Measurements from ENCODE around the gene SLC25A51.

SLC25A51 gene

DNA sequence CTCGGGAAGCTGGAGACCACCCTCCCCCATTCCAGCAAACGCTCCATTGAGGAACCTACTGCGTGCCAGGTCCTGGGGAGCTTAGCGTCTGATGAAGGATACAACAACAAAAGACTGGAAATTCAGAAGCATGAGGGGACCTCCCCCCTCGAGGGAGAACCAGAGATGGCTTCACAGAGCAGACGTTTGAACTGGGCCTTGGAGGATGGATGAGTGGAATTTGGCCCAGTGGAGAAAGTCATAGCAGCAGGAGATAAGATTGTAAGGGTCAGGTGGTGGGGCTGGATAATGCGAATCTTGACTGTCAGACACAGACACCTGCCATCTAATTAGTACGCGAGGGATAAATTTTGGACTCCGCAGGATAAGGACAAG, 1.2 kb upstream of the SLC25A51 start:
- Histone ChIP-seq H2BK15ac (ENCODE audit: low read length) (no peak overlapping the region), H4K91ac (ENCODE audit: low read depth, low read length, poor library complexity) (no peak overlapping the region), H3K36me3 (replicated peaks in 1 of 2; ENCODE audit: control insufficient read depth in 2 of 2, insufficient read depth in 2 of 2, low read length in 2 of 2) (peaks cover 0 to 16% of the 10 kb centered on the region in 2 donors), H4K8ac (ENCODE audit: low read depth, low read length) (no peak overlapping the region), H3K14ac (ENCODE audit: low read length) (no peak overlapping the region), H3K9ac (ENCODE audit: low read depth, low read length, poor library complexity) (no peak overlapping the region), H3K4ac (ENCODE audit: low read length) (no peak overlapping the region), H2BK12ac (ENCODE audit: low read length) (no peak overlapping the region), H2AK5ac (ENCODE audit: low read depth, low read length) (peak overlapping the region; percentile 42), H2AFZ (ENCODE audit: low read length) (peak overlapping the region; percentile 100), H3K23ac (ENCODE audit: low read depth, low read length, poor library complexity) (no peak overlapping the region), H3K9me3 (replicated peaks in 1 of 2; ENCODE audit: control insufficient read depth in 2 of 2, insufficient read depth in 1 of 2, low read depth in 1 of 2, low read length in 2 of 2) (no peaks in the 10 kb centered on the region), H3K4me3 (ENCODE audit: low read length in 2 of 2) (no peak overlapping the region), H3K27ac (replicated peaks; ENCODE audit: low read length) (no peak overlapping the region), H3K4me1 (ENCODE audit: control insufficient read depth in 2 of 2, insufficient read depth in 1 of 2, low read depth in 1 of 2, low read length in 2 of 2) (peaks cover 8 to 14% of the 10 kb centered on the region in 2 donors), H2BK5ac (ENCODE audit: low read length) (no peak overlapping the region), H2BK120ac (ENCODE audit: low read depth, low read length) (no peak overlapping the region), H3K4me2 (ENCODE audit: insufficient read depth, low read length, poor library complexity, severe bottlenecking) (no peak overlapping the region), H3K27me3 (ENCODE audit: control insufficient read depth in 3 of 3, insufficient read depth in 3 of 3, low read depth in 1 of 3, low read length in 3 of 3) (no peaks in the 10 kb centered on the region), H3K18ac (ENCODE audit: low read length) (no peak overlapping the region), H3K79me1 (ENCODE audit: low read depth, low read length) (no peaks in the 10 kb centered on the region)
- DNase-seq (ENCODE audit: low spot score): no peak
- WGBS, 2 donors (ENCODE audit: extremely low coverage in 2 of 2, insufficient read length in 2 of 2, insufficient replicate concordance in 1 of 2): no CpG with 5 or more reads among the region's 10 CpGs

GRCh38 chr9:37904445-37905130, 661 bp upstream of the SLC25A51 start:
- Histone ChIP-seq H3K9ac (ENCODE audit: low read depth, low read length, poor library complexity) (no peak overlapping the region), H2BK120ac (ENCODE audit: low read depth, low read length) (no peak overlapping the region), H3K4ac (ENCODE audit: low read length) (no peak overlapping the region), H4K91ac (ENCODE audit: low read depth, low read length, poor library complexity) (no peak overlapping the region), H2BK12ac (ENCODE audit: low read length) (no peak overlapping the region), H3K4me1 (ENCODE audit: control insufficient read depth in 2 of 2, insufficient read depth in 1 of 2, low read depth in 1 of 2, low read length in 2 of 2) (peaks cover 8 to 14% of the 10 kb centered on the region in 2 donors), H3K4me3 (ENCODE audit: low read length in 2 of 2) (peak overlapping the region; percentile 68 to 95), H4K8ac (ENCODE audit: low read depth, low read length) (no peak overlapping the region), H3K36me3 (replicated peaks in 1 of 2; ENCODE audit: control insufficient read depth in 2 of 2, insufficient read depth in 2 of 2, low read length in 2 of 2) (peaks cover 0 to 19% of the 10 kb centered on the region in 2 donors), H3K18ac (ENCODE audit: low read length) (peak overlapping the region; percentile 61), H2BK15ac (ENCODE audit: low read length) (peak overlapping the region; percentile 35), H3K27ac (replicated peaks; ENCODE audit: low read length) (no peak overlapping the region), H2AK5ac (ENCODE audit: low read depth, low read length) (peak overlapping the region; percentile 42), H3K27me3 (ENCODE audit: control insufficient read depth in 3 of 3, insufficient read depth in 3 of 3, low read depth in 1 of 3, low read length in 3 of 3) (no peaks in the 10 kb centered on the region), H2AFZ (ENCODE audit: low read length) (peak overlapping the region; percentile 100), H3K79me1 (ENCODE audit: low read depth, low read length) (no peaks in the 10 kb centered on the region), H3K23ac (ENCODE audit: low read depth, low read length, poor library complexity) (peak overlapping the region; percentile 92), H2BK5ac (ENCODE audit: low read length) (no peak overlapping the region), H3K4me2 (ENCODE audit: insufficient read depth, low read length, poor library complexity, severe bottlenecking) (peak overlapping the region; percentile 75), H3K9me3 (replicated peaks in 1 of 2; ENCODE audit: control insufficient read depth in 2 of 2, insufficient read depth in 1 of 2, low read depth in 1 of 2, low read length in 2 of 2) (no peaks in the 10 kb centered on the region), H3K14ac (ENCODE audit: low read length) (no peak overlapping the region)
- no peak for DNase-seq (ENCODE audit: low spot score)
- no CpG with 5 or more reads among the region's 36 CpGs for WGBS, 2 donors (ENCODE audit: extremely low coverage in 2 of 2, insufficient read length in 2 of 2, insufficient replicate concordance in 1 of 2)

DNA sequence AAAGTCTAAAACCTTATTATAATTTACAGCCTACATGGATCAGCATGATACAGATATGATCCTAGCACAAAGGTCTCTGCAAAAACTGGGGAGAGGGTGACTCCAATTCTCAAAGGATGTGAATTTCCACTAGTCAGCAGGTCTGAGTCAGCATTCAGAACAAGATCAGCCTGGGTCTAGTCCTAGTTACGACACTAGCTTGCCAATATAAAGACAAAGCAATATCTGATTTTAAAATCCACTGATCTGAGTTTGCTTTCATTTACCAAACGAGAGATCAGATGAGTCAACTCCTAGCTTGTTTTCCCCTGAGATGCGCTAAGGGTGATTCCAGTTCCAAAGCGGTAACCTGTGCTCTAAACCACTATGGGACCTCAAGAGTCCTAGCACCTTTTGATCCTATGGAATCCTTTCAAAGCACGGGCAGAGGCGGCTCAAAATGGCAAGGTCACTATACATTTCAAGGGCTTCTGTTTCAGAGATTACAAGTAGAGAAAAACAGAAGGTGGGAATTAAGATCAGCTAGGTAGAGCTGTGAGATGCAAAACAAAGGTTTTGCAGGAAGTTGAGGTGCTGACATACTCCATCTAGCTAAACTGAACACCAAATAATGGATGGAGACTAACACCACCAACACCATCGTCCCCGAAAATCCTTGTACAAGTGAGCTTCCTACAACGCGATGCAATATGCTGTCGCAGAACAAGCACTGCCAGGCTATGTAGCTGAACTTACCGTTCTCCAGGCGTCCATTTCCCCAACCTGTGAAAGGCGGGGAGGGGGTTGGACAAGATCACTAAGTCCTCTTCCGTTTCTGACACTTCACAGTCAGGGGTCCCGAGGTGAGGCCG, 906 bp downstream of the SLC25A51 start:
- Histone ChIP-seq H3K79me1 (ENCODE audit: low read depth, low read length) (no peaks in the 10 kb centered on the region), H3K4me1 (ENCODE audit: control insufficient read depth in 2 of 2, insufficient read depth in 1 of 2, low read depth in 1 of 2, low read length in 2 of 2) (peaks cover 8 to 14% of the 10 kb centered on the region in 2 donors), H3K27ac (replicated peaks; ENCODE audit: low read length) (no peak overlapping the region), H2BK15ac (ENCODE audit: low read length) (no peak overlapping the region), H3K9me3 (replicated peaks in 1 of 2; ENCODE audit: control insufficient read depth in 2 of 2, insufficient read depth in 1 of 2, low read depth in 1 of 2, low read length in 2 of 2) (no peaks in the 10 kb centered on the region), H4K8ac (ENCODE audit: low read depth, low read length) (no peak overlapping the region), H3K9ac (ENCODE audit: low read depth, low read length, poor library complexity) (peak overlapping the region; percentile 96), H3K18ac (ENCODE audit: low read length) (no peak overlapping the region), H3K4me3 (ENCODE audit: low read length in 2 of 2) (peak overlapping the region; percentile 68 to 95), H3K4ac (ENCODE audit: low read length) (no peak overlapping the region), H3K36me3 (replicated peaks in 1 of 2; ENCODE audit: control insufficient read depth in 2 of 2, insufficient read depth in 2 of 2, low read length in 2 of 2) (peaks cover 5 to 30% of the 10 kb centered on the region in 2 donors), H3K4me2 (ENCODE audit: insufficient read depth, low read length, poor library complexity, severe bottlenecking) (peak overlapping the region; percentile 75), H3K14ac (ENCODE audit: low read length) (no peak overlapping the region), H2AFZ (ENCODE audit: low read length) (peak overlapping the region; percentile 100), H3K23ac (ENCODE audit: low read depth, low read length, poor library complexity) (no peak overlapping the region), H2BK120ac (ENCODE audit: low read depth, low read length) (no peak overlapping the region), H2AK5ac (ENCODE audit: low read depth, low read length) (no peak overlapping the region), H4K91ac (ENCODE audit: low read depth, low read length, poor library complexity) (no peak overlapping the region), H2BK5ac (ENCODE audit: low read length) (peak overlapping the region; percentile 69), H3K27me3 (ENCODE audit: control insufficient read depth in 3 of 3, insufficient read depth in 3 of 3, low read depth in 1 of 3, low read length in 3 of 3) (no peaks in the 10 kb centered on the region), H2BK12ac (ENCODE audit: low read length) (no peak overlapping the region)
- peak; percentile 23 for DNase-seq (ENCODE audit: low spot score)
- no CpG with 5 or more reads among the region's 17 CpGs for WGBS, 2 donors (ENCODE audit: extremely low coverage in 2 of 2, insufficient read length in 2 of 2, insufficient replicate concordance in 1 of 2)

DNA sequence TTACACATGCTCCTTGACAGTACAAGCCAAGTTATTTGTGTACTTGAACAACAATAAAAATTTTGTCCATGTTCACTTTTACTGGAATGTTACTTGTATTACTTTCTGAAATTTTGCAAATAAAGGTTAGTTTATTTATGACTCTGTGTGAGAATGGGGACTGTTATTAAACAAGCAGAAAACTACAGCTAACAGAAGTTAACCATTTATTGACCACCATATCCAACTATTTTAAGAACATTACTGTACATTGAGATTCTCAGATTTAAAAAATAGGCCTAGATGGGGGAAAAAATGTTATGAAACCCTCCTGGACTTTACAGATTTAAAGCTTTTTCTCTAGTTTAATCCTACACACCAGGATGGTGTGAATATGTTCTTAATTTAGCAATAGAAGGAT, 1.8 kb downstream of the SLC25A51 start:
- Histone ChIP-seq H3K4ac (ENCODE audit: low read length) (no peak overlapping the region), H3K18ac (ENCODE audit: low read length) (no peak overlapping the region), H3K14ac (ENCODE audit: low read length) (no peak overlapping the region), H2AFZ (ENCODE audit: low read length) (no peak overlapping the region), H4K91ac (ENCODE audit: low read depth, low read length, poor library complexity) (no peak overlapping the region), H3K9me3 (replicated peaks in 1 of 2; ENCODE audit: control insufficient read depth in 2 of 2, insufficient read depth in 1 of 2, low read depth in 1 of 2, low read length in 2 of 2) (no peaks in the 10 kb centered on the region), H4K8ac (ENCODE audit: low read depth, low read length) (no peak overlapping the region), H3K4me2 (ENCODE audit: insufficient read depth, low read length, poor library complexity, severe bottlenecking) (no peak overlapping the region), H2BK120ac (ENCODE audit: low read depth, low read length) (no peak overlapping the region), H3K4me3 (ENCODE audit: low read length in 2 of 2) (no peak overlapping the region), H3K79me1 (ENCODE audit: low read depth, low read length) (no peaks in the 10 kb centered on the region), H3K27ac (replicated peaks; ENCODE audit: low read length) (no peak overlapping the region), H3K4me1 (ENCODE audit: control insufficient read depth in 2 of 2, insufficient read depth in 1 of 2, low read depth in 1 of 2, low read length in 2 of 2) (peaks cover 8 to 14% of the 10 kb centered on the region in 2 donors), H3K27me3 (ENCODE audit: control insufficient read depth in 3 of 3, insufficient read depth in 3 of 3, low read depth in 1 of 3, low read length in 3 of 3) (no peaks in the 10 kb centered on the region), H3K23ac (ENCODE audit: low read depth, low read length, poor library complexity) (no peak overlapping the region), H2AK5ac (ENCODE audit: low read depth, low read length) (no peak overlapping the region), H3K36me3 (replicated peaks in 1 of 2; ENCODE audit: control insufficient read depth in 2 of 2, insufficient read depth in 2 of 2, low read length in 2 of 2) (peaks cover 5 to 35% of the 10 kb centered on the region in 2 donors), H2BK5ac (ENCODE audit: low read length) (no peak overlapping the region), H2BK12ac (ENCODE audit: low read length) (no peak overlapping the region), H2BK15ac (ENCODE audit: low read length) (no peak overlapping the region), H3K9ac (ENCODE audit: low read depth, low read length, poor library complexity) (no peak overlapping the region)
- no peak for DNase-seq (ENCODE audit: low spot score)

Measured in neuronal stem cell (in vitro differentiated cells).